CD4-positive, alpha-beta T cell treated with Interferon alpha-2 for 1 hour (primary cell): ENCODE results near the gene RPL37.
"Not testable (repeated sequence)": the region's sequence is repeated elsewhere in the genome, so short reads cannot be mapped to it uniquely, and the experiment has no call there.

ENCODE experiments used
- DNase-seq, 2 donors: peaks; one replicate each; pipeline ENCODE4 v3.0.0-alpha.2; 2020 to 2022

Gene RPL37

DNA sequence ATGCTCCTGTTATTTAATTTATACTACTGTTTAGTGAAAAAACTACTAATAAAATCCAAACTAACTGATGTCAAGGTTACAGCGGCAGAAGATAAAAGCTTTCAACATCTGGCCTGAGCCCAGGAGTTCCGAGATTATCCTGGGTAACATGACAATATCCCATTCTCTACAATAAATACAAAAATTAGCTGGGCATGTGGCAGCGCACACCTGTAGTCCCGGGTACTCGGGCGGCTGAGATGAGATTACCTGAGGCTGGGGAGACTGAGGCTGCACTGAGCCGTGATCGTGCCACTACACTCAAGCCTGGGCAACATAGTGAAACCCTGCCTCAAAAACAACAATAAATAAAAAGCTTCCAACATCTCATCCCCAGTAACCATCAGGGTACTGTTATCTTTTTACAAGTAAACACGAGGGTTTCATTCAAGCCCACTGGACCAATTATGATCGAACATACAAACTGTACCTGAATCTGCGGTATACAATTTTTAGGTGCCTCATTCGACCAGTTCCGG, 1.3 kb downstream of the RPL37 start:
- DNase-seq = no peak

DNA sequence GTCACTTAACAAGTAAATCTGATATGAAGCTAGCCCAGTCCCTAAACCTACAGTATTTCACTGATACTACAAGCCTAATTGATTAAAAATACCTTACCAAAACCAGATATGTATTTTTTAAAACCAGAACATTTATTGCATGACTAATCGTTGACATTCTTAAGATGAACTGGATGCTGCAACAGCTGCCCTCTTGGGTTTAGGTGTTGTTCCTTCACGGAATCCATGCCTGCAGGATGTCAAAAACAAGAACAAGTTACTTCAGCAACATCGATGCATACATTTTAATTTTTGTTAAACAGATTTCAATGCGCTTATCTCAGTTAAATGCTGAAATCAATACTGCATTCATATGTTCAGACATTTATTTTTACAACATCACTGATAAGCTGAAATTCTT, 2.7 kb downstream of the RPL37 start:
- no peak for DNase-seq

DNA sequence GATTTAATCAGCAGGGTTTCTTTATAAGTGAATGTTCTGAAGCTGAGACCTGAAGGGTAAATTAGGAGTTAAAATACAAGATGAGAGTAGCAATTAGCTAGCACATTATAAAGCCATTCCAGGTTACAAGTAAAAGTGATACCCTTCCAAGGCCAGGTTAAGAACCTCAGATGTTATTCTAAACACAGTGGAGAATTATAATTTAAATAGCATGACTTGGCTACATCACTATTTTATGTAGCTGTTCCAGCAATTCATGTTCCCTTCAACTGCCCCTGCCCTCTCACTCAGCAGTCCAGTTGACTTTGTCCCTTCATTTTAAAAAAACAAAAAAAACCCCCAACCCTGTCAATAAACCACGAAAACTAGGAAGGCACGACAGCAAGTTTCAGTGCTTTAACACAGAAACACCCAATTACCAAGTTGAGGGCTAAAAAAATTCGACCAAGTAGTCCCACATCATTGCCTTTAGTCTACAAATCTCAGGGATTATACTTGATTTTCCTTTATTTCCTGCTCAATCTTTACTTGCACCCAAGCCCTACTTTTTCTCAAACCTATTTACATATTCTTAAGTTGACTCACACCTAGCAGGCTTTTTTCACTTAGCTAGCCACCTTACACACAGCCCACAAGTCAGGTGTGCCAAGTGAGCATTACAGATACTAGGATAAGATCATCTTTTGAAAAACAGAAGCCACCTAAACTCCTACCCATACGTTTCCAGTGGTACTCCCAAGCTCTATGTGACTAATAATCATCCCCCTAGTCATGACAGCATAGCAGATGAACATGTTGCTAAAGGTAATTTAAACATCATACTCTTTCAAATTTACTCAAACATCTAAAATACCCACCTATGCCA, 3.4 kb downstream of the RPL37 start:
- no peak for DNase-seq

DNA sequence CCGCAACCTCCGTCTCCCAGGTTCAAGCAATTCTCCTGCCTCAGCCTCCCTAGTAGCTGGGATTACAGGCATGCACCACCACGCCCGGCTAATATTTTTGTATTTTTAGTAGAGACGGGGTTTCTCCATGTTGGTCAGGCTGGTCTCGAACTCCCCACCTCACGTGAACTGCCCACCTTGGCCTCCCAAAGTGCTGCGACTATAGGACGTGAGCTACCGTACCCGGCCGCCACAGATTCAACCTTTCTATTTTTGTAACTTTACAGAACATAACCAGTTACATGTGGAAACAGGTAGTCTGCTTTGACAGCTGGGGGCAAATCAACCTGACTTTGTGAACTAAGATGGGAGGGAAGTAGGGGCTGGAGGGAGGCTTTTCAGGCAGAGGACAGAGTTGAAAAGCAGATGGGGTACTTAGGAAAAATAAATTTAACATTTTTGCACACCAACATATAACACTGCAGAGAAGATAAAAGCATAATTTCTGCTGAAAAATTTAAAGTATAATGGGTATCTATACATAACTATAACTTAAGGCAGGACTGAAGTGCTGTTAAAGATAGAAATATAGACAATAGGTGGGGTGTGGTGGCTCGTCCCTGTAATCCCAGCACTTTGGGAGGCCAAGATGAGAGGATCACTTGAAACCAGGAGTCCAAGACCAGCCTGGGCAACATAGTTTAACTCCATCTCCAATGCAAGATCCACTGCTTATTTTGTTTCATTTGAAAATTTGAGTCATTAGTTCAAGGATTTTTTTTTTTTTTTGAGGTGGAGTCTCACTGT, 5.1 kb downstream of the RPL37 start:
- DNase-seq = no peak

DNA sequence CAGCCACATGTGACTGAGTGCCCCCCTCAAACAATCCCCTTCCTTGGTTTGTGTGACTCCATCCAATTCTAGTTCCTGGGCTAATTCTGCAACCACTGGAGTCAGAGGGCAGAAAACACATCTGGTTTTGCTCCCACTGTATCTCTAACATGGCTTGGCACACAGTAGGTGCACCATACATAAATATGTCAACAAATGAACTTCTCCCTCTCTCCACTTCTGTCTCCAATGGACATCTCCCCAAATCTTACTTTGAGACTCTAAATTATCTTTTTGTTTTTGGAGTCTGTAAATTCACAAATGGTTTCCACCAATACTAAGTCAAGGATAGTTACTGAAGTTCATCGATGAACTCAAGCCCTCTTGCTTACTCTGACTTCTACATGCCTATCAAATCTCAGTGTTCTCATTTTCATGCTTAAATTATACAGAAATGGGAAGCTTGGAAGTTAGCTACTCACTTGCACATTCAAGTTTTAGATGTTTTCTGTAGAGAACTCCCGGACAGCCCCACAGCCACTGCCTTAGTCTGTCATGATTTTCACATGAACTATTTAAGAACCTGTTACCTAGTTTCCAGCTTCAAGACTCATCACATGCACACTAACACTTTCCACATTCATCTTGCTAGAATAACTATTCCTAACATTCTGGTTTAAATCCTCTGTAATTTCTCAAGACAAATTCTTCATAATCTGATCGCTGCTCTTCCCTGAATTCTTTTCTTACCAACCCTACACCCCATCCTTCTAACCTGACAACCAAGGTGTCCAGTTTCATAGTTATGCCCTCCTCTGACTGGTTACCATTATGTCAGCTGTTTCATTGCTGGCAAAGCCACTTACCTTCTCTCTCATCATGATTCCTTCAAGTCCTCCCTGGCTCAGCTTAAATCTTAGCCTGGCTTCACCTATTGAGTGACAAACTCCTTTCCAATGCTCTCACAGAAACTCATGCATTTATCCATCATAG, 6.0 kb downstream of the RPL37 start:
- DNase-seq = no peak

DNA sequence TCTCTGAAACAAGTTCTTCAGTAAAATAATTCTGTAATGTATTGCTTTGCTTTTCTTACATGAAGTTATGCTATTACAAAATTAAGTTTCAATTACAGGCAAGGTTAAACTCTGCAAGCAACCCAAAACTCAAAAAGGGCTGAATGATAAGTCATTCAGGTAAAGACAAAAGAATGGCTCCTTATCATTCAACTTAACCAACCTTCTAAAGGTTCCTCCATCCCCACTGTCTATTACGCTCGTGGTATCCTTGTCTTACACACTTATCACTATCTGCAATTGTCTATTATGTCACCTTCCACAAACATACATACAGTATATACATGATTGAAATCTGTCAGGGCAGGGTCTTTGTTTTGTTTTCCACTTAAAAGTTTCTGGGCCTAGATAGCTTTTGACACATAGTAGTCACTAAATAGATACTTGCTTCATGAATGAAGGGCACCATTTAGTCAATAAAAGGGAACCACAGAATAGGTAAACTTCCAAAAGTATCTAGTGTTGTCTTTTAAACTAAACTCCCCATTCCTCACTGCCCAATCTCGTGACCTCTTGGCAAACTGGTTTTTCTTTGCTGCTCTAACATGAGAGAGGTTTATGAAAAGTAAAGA, 6.9 kb downstream of the RPL37 start:
- DNase-seq = no peak

DNA sequence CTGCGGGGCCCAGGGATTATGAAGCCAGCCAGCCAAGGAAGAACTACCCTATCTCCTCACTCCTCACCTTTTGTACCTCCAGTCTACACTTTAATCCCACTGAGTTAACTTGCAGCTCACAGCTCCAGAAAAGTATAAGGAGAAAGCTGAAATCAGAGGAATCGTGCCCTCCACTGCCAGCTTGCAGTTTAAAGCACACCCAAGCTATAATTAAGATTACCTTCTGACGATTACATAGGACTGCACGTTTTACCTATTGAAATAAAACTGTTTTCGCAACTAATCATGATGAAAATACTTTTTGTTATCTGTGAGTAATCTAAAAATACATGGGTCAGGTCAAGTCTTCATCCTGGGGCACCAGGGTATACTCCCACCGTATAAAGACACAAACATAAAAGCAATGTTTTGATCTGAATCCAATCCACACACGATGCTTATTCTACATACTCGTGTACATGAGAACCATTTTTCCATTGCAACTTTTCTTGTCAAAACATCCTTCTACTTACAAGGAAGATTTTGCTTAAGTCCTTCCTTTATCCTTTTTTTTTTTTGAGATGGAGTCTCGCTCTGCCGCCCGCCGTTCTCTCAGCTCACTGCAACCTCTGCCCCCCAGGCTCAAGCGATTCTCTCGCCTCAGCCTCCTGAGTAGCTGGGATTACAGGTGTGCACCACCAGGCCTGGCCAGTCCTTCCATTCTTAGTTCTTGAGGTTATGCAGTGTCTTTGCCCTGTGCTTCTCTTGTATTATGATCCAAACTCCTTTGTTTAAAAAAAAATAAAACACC, 7.6 kb downstream of the RPL37 start:
- no peak for DNase-seq

DNA sequence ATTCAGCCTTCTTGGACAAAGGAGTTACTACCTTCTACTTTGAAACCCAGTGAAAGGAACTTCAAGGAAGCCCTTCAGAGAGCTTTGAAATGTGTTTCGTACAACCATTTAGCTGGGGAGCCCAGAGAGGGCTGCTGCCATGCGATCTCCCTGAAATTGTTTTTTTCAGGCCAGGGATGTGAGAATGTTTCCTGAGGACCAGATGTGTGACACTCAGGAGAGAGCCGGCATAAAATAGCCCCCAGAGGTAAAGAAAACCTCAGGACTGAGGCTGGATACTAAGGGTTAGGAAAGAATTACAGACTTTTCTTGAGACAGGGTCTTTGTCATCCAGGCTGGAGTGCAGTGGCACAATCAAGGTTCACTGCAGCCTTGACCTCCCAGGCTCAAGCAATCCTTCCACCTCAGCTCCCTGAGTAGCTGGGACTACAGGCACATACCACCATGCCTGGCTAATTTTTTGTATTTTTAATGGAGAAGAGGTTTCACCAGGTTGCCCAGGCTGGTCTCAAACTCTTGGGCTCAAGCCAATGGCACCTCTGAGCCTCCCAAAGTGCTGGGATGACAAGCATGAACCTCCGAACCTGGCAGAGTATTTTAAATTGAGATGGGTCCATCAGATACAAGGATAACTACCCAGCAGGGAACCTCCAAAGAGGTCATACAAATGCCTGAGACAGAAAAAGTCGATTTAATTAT, 8.4 kb downstream of the RPL37 start:
- DNase-seq = no peak

DNA sequence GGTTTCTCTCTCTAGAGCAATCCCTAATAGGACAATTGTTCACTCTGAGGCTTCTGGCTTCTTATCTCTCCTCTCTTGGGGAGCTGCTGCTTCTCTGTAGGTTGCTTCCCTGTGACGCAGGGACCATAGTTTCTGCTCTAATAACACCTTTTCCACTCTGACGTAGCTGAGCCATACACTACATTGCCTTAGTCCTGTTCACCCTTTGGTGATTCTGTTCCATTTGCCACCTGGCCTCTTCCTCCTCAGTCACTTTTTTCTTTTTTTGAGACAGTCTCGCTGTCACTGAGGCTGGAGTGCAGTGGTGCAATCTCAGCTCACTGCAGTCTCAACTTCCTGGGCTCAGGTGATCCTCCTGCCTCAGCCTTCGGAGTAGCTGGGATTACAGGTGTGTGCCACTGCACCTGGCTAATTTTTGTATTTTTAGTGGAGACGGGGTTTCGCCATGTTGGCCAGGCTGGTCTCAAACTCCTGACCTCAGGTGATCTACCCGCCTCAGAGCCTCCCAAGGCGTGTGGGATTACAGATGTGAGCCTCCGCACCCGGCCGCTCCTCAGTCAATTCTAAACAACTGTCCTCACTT, 9.5 kb downstream of the RPL37 start:
- DNase-seq = not testable (repeated sequence)

DNA sequence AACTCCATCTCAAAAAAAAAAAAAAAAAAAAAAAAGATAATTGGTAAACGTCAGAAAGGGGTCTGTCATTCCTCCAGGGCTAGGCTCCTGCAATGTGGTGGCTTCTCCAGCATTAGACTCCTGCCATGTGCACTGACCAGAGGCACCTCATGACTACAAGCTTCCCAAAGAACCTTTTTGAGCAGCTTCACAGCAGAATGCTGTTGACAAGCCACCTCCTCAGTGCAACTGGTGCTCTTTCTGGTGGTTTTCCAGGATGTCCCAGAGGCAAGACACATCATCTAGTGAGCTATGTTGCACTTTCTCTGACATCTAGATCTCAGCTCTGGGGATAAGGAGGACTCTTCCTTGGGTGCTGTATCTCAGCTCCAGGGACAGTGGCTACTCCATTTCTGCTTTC, 11.6 kb downstream of the RPL37 start:
- no peak for DNase-seq

DNA sequence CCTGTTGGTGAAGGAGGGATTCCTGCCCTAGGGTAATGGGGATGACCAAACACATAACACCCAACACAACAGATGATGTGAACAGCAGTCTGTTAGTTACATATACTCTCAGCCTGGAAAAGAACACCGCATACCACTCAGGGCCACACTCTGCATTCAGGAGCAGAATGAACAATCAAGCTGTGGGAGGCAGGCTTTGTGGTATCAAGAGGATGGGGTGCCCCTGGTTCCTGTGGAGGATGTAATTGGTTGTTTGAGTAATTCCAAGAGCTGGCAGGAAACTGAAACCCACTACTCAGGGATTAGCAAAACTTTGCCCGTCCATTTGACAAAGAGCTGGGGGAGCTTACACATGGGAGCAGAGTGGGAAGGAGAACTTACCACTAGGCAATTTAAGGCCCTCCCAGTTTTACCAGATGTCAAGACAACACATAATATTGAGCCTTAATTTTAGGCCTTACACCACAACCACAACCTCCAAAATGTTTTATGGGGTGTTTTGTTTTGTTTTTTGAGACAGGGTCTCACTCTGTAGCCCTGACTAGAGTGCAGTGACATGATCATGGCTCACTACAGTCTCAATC, 21.2 kb downstream of the RPL37 start:
- DNase-seq = no peak

DNA sequence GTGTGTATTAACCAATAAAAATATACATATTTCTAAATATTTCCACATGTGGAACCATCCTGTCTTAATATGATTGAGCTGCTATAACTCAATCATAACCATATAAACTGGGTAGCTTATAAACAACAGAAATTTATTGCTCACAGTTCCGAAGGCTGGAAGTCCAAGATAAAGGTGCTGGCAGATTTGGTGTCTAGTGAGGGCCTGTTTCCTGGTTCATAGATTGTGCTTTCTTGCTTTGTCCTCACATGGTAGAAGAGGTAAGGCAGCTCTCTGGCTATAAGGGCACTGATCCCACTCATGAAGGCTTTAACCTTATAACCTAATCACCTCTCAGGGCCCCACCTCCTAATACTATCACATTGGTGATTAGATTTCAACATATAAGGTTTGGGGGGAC, 22.9 kb downstream of the RPL37 start:
- DNase-seq = no peak

DNA sequence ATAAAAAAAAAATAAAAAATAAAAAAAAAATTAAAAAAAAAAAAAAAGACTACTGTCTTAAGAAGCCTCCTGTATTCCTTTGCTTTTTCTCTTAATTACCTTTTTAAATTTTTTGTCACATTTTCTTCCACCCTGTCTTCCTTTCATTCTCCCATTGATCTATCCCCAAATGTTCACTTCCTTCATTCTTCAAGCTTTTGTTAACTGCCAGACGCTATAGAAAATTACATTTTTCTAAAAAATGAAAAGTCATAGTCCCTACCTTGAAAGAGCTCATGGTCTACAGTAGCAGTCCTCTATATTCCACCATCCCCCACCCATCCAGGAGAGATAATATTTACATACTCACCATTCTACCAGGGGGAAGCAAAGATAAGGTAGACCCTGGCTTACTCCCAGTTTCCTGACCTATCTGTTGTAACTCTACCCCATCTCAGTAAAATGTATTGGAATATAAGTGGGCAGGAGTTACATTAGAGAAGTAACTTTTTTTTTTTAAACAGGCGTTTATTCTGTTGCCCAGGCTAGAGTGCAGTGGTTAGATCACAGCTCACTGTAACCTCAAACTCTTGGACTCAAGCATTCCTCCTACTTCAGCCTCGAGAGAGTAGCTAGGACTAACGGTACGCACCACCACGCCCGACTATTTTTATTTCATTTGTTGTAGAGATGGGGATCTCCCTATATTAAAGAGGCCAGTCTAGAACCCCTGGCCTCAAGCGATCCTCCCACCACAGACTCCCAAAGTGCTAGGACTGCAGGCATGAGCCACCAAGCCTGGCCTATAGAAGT, 33.1 kb downstream of the RPL37 start:
- no peak for DNase-seq

DNA sequence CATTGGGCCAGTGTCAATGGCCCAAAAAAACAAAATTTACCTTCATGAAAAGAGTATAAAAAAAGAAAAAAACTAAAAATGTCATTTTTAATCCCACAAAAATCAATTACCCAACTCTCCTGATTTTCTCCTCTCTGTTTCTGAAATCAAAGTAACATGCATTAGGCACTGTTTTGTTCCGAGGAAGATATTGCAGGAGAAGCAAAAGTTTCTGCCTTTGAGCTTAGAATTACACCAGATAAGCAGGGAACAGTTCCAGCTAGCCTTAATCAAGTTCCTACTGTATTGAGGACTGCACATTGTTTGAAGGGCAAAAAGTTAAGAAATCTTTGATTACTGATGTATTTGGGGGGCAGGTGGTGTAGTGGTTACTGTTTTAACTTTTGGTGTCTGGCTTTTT, 35.8 kb downstream of the RPL37 start:
- no peak for DNase-seq

DNA sequence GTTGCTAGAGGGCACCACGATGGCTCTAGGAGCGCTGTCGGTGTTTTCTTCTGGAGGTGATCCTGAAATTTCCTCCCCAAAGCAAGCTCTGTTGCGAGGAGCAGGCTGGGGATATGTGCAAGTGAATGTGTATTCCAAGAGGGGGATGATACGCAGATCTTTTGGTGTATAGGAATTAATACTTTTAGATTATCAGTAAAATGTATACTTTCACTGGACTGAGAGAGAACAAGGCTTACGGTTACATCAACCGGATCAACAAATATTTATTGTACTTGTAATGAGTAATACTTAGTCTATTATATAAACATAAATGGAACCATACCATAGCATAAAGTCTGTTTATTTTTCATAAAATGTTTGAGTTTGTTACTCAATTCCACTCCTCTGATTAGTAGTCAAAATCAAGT, 36.2 kb downstream of the RPL37 start:
- no peak for DNase-seq

DNA sequence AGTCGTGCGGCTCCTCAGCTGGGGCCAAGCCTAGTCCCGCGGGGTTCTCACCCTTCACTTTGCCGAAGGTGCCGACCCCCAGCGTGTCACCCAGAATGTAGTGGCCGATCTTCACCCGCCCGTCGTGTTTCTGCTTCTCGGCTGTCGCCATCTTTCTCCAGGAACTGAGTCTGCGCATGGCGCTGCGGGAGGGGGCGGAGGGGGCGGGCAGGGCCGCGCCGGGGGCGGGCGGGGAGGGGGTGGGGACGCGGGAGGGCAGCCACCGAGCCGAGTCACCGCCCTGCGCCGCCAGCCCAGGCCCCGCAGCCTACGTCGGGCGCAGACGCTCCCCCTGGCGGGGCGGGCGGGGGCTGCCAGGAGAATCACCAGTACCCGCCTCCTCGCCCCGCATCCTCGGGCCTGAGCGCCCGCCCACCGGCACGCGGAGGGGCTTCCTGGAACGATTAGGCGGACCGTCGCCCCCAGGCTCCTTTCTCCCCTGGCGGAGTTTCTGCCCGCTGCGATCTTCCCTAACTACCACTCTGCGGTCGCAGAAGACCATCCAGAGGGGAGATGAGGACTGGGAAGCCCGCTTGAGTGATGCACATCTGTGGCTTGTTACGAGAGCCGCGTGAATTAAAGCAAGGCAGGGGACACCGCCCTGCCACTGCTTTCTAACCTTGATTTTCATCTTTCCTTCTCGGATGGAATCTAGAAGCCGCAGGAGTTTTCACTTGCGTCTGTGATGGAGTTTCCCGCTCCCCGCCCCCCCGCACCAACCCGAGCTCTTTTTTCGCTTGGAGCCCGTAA, 36.8 kb downstream of the RPL37 start, which contains the start of gene PRKAA1:
Gene PRKAA1 (minus strand): TSS at position 363 of the 789 bp plus-strand sequence. CDS start 185 bp downstream, at position 178.
- peak; percentile 91 to 92 for DNase-seq

DNA sequence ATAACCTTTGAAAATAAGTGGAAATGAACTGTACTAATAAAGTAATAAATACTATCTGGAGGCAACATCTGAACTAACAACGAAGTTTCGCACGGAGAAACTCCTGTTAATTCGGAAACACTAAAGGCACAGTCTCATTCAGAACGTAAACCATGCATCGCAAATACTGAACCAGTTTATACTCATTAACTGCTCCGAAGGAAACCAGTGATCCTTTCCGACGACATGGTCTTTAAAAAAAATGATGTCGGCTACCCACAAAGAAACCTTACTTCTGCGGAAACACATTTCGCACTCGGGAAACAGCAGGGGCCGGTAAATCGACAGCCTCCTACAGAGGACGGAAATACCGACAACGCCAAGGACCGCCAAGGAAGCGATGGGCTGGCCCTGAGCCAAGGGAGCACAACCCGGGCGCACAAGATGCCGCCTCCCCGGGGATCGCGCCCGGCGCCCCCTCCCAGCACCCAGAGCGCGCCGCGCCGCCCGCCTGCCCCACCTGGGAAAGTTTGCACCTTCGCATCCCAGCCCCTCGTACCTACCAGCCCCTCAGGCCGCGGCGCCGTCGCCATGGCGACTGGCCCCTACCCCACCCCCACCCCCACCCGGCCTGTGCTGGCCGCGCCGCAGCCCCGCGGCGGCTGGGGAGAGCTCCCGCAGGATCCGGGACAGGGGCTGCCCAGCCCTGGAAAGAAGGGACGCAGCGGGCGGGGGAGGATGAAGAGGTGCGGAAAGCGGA, 37.6 kb downstream of the RPL37 start:
- peak; percentile 66 to 84 for DNase-seq
